ENCODE results near the gene ZSCAN5B.

The ZSCAN5B gene

GRCh38 chr19:56156768-56157167 is 40.8 kb downstream of the ZSCAN5B start:
- Histone ChIP-seq H3K36me3 (ENCODE audit: low read length) (no peaks in the 10 kb centered on the region), H3K9me3 (ENCODE audit: insufficient read depth, low read length) (no peaks in the 10 kb centered on the region), H3K79me2 (ENCODE audit: insufficient read depth, low read length) (no peaks in the 10 kb centered on the region), H3K4me2 (ENCODE audit: low read depth, low read length, poor library complexity, severe bottlenecking) (no peak overlapping the region), H3K4me3 (ENCODE audit: insufficient read depth, low read length, poor library complexity, severe bottlenecking) (no peak overlapping the region), H3K27ac (ENCODE audit: low read depth, low read length) (no peak overlapping the region), H4K20me1 (ENCODE audit: low read depth, low read length) (no peaks in the 10 kb centered on the region), H3K9me2 (replicated peaks; ENCODE audit: insufficient read depth, low read length) (no peaks in the 10 kb centered on the region), H3K27me3 (ENCODE audit: low read length) (no peaks in the 10 kb centered on the region), H3F3A (ENCODE audit: insufficient read depth) (no peaks in the 10 kb centered on the region), H2AFZ (ENCODE audit: low read depth, low read length, severe bottlenecking) (no peak overlapping the region), H3K9ac (ENCODE audit: low read length) (no peak overlapping the region)
- TF ChIP-seq CTCF (IDR thresholded peaks at IDR 0.05; ENCODE audit: insufficient read depth, low read length, poor library complexity, severe bottlenecking) (no peak), EZH2phosphoT487 (conservative IDR thresholded peaks at IDR 0.05; ENCODE audit: low read length) (no peak)

GRCh38 chr19:56155124-56155687 is 42.4 kb downstream of the ZSCAN5B start:
- Histone ChIP-seq H3F3A (ENCODE audit: insufficient read depth) (no peaks in the 10 kb centered on the region), H3K79me2 (ENCODE audit: insufficient read depth, low read length) (peaks cover 3% of the 10 kb centered on the region; the same call in 1 of the 2 replicates), H3K27me3 (ENCODE audit: low read length) (no peaks in the 10 kb centered on the region), H3K4me2 (ENCODE audit: low read depth, low read length, poor library complexity, severe bottlenecking) (no peak overlapping the region), H3K9ac (ENCODE audit: low read length) (no peak overlapping the region), H3K9me2 (replicated peaks; ENCODE audit: insufficient read depth, low read length) (no peaks in the 10 kb centered on the region), H3K27ac (ENCODE audit: low read depth, low read length) (no peak overlapping the region), H3K36me3 (ENCODE audit: low read length) (no peaks in the 10 kb centered on the region), H4K20me1 (ENCODE audit: low read depth, low read length) (no peaks in the 10 kb centered on the region), H2AFZ (ENCODE audit: low read depth, low read length, severe bottlenecking) (no peak overlapping the region), H3K9me3 (ENCODE audit: insufficient read depth, low read length) (no peaks in the 10 kb centered on the region), H3K4me3 (ENCODE audit: insufficient read depth, low read length, poor library complexity, severe bottlenecking) (no peak overlapping the region)
- TF ChIP-seq EZH2phosphoT487 (conservative IDR thresholded peaks at IDR 0.05; ENCODE audit: low read length) (no peak), CTCF (IDR thresholded peaks at IDR 0.05; ENCODE audit: insufficient read depth, low read length, poor library complexity, severe bottlenecking) (peak; percentile 18)

GRCh38 chr19:56153507-56153906 is 44.1 kb downstream of the ZSCAN5B start:
- no peaks in the 10 kb centered on the region for H3K9me2 ChIP-seq (replicated peaks; ENCODE audit: insufficient read depth, low read length)
- no peak for TF ChIP-seq CTCF (IDR thresholded peaks at IDR 0.05; ENCODE audit: insufficient read depth, low read length, poor library complexity, severe bottlenecking)
- TF ChIP-seq EZH2phosphoT487 (conservative IDR thresholded peaks at IDR 0.05; ENCODE audit: low read length): no peak
- no peaks in the 10 kb centered on the region for H3F3A ChIP-seq (ENCODE audit: insufficient read depth)
- H3K4me3 ChIP-seq (ENCODE audit: insufficient read depth, low read length, poor library complexity, severe bottlenecking): no peak overlapping the region
- H3K36me3 ChIP-seq (ENCODE audit: low read length): no peaks in the 10 kb centered on the region
- no peak overlapping the region for H3K4me2 ChIP-seq (ENCODE audit: low read depth, low read length, poor library complexity, severe bottlenecking)
- H3K79me2 ChIP-seq (ENCODE audit: insufficient read depth, low read length): peaks cover 11% of the 10 kb centered on the region
- no peak overlapping the region for H2AFZ ChIP-seq (ENCODE audit: low read depth, low read length, severe bottlenecking)
- no peak overlapping the region for H3K27ac ChIP-seq (ENCODE audit: low read depth, low read length)
- no peak overlapping the region for H3K9ac ChIP-seq (ENCODE audit: low read length)
- H3K9me3 ChIP-seq (ENCODE audit: insufficient read depth, low read length): no peaks in the 10 kb centered on the region
- no peaks in the 10 kb centered on the region for H4K20me1 ChIP-seq (ENCODE audit: low read depth, low read length)
- no peaks in the 10 kb centered on the region for H3K27me3 ChIP-seq (ENCODE audit: low read length)

Data from SU-DHL-6 (cell line).